Parathyroid adenoma (tissue), 2 donors: ENCODE measurements around the gene DNAH8.

Source experiments
- H2AFZ ChIP-seq: fragments of 300-600 bp; sonication (generic); one replicate; pipeline ENCODE4 v1.7.0; 2017; ENCODE audit warnings: antibody characterized with exemption, mild to moderate bottlenecking
- H3K27ac ChIP-seq: fragments of 300-600 bp; sonication (generic); one replicate; pipeline ENCODE4 v1.7.0; 2017
- H3K27me3 ChIP-seq: fragments of 300-600 bp; sonication (generic); one replicate; pipeline ENCODE4 v1.7.0; 2017; ENCODE audit warnings: low read length; ENCODE audit not compliant: control insufficient read depth, insufficient read depth
- H3K36me3 ChIP-seq: fragments of 300-600 bp; sonication (generic); one replicate; pipeline ENCODE4 v1.7.0; 2017; ENCODE audit warnings: low read length; ENCODE audit not compliant: control insufficient read depth, insufficient read depth
- H3K4me1 ChIP-seq: fragments of 300-600 bp; sonication (generic); one replicate; pipeline ENCODE4 v1.7.0; 2017; ENCODE audit warnings: control low read depth
- H3K4me2 ChIP-seq: fragments of 300-600 bp; sonication (generic); one replicate; pipeline ENCODE4 v1.7.0; 2017; ENCODE audit warnings: low read length
- H3K4me3 ChIP-seq: fragments of 300-600 bp; sonication (generic); one replicate; pipeline ENCODE4 v1.7.0; 2017; ENCODE audit warnings: low read depth, low read length
- H3K79me2 ChIP-seq: fragments of 300-600 bp; sonication (generic); one replicate; pipeline ENCODE4 v1.7.0; 2017; ENCODE audit warnings: control low read depth
- H3K9ac ChIP-seq: fragments of 300-600 bp; sonication (generic); one replicate; pipeline ENCODE4 v1.7.0; 2017; ENCODE audit warnings: mild to moderate bottlenecking
- H3K9me3 ChIP-seq: fragments of 300-600 bp; sonication (generic); one replicate; pipeline ENCODE4 v1.7.0; 2017; ENCODE audit warnings: low read length; ENCODE audit not compliant: control insufficient read depth
- TF ChIP-seq, protein P1 (sequence below): fragments of 300-600 bp; sonication (generic); IDR thresholded peaks from one replicate; pipeline ENCODE4 v1.7.0; 2017; ENCODE audit warnings: antibody characterized with exemption, mild to moderate bottlenecking
- donor health status: primary hyperparathyroidism.

Gene DNAH8

DNA sequence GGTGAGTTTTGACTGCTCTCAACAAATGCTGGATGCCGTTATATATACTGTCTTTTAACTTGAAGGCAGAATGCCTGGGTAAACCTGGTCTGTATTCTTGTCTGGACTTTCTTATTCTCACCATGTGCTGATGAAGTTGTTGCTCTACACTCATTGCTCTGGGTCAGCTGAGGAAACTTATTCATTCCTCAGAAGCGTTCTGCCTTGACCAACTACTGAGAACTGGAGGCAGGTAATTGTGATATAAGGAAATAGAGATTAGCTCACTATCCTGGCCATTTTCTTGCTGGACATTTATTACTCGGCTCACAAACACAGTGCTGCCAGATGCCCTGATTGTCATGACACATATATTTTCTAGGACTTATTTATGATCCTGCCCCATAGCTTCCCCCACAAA lies 103.6 kb downstream of the DNAH8 start:
- no peaks in the 10 kb centered on the region for H3K4me1 ChIP-seq
- no peak overlapping the region for H3K27ac ChIP-seq
- H3K4me2 ChIP-seq, result no peak overlapping the region
- no peak overlapping the region for H2AFZ ChIP-seq
- H3K4me3 ChIP-seq, result no peak overlapping the region
- H3K27me3 ChIP-seq, result no peaks in the 10 kb centered on the region
- no peak overlapping the region for H3K9ac ChIP-seq
- no peaks in the 10 kb centered on the region for H3K36me3 ChIP-seq
- no peaks in the 10 kb centered on the region for H3K79me2 ChIP-seq
- TF ChIP-seq, protein P1, sequence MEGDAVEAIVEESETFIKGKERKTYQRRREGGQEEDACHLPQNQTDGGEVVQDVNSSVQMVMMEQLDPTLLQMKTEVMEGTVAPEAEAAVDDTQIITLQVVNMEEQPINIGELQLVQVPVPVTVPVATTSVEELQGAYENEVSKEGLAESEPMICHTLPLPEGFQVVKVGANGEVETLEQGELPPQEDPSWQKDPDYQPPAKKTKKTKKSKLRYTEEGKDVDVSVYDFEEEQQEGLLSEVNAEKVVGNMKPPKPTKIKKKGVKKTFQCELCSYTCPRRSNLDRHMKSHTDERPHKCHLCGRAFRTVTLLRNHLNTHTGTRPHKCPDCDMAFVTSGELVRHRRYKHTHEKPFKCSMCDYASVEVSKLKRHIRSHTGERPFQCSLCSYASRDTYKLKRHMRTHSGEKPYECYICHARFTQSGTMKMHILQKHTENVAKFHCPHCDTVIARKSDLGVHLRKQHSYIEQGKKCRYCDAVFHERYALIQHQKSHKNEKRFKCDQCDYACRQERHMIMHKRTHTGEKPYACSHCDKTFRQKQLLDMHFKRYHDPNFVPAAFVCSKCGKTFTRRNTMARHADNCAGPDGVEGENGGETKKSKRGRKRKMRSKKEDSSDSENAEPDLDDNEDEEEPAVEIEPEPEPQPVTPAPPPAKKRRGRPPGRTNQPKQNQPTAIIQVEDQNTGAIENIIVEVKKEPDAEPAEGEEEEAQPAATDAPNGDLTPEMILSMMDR, result no peak
- no peaks in the 10 kb centered on the region for H3K9me3 ChIP-seq

DNA sequence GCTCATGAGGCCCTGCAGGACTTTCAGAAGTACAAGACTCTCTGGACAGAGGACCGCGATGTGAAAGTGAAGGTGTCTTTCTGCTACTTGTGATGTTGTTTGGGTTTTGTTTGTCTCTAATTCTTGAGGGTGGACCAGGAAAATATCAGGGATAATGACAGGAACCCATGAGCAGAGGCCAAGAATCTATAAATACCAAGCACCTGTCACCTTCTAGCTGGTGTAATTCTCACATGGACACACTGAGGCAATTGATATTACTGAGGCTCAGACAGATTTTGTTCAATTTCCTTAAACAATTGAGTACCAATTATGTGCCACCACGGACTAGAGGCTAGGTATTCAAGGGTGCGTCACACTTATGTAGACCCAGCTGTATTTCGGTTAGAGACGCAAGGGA lies 107.9 kb downstream of the DNAH8 start:
- H3K27me3 ChIP-seq, result no peaks in the 10 kb centered on the region
- TF ChIP-seq, protein P1, result no peak
- no peak overlapping the region for H3K4me3 ChIP-seq
- no peak overlapping the region for H3K9ac ChIP-seq
- H3K36me3 ChIP-seq, result no peaks in the 10 kb centered on the region
- H3K9me3 ChIP-seq, result no peaks in the 10 kb centered on the region
- no peaks in the 10 kb centered on the region for H3K4me1 ChIP-seq
- H3K79me2 ChIP-seq, result no peaks in the 10 kb centered on the region
- H3K4me2 ChIP-seq, result no peak overlapping the region
- no peak overlapping the region for H2AFZ ChIP-seq
- H3K27ac ChIP-seq, result no peak overlapping the region

DNA sequence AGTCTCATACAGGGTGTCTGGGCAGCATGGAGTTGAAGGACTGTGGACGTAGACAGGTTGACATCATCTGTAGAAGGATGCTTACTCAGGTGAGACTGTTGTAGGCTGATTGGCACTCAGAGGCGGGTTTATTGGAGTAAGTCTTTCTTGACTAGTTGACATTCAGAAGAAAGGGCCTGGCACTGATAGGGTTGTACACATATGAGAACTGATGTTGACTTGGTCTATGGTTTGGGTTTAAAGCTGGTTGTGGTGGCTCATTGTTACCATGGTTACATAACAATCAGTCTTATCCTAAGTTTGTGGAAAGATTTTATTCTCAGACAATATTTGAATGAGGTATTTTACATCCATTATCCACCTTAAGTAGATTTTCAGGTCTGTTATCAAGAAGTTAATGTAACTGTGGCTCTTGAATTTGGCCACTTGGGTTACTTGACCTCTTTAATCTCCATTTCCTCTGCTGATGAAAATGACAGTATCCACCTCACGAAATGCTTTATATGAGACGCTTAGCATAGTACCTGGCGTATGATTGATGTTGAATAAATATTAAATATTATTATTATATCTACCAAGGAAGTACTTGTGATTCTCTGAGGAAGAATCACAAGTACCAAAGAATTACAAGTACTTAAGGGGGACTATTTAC lies 109.3 kb downstream of the DNAH8 start:
- Histone ChIP-seq H3K4me3 (no peak overlapping the region), H3K27me3 (no peaks in the 10 kb centered on the region), H3K9ac (no peak overlapping the region), H3K9me3 (no peaks in the 10 kb centered on the region), H3K4me2 (no peak overlapping the region), H2AFZ (no peak overlapping the region), H3K36me3 (no peaks in the 10 kb centered on the region), H3K4me1 (no peaks in the 10 kb centered on the region), H3K79me2 (no peaks in the 10 kb centered on the region), H3K27ac (no peak overlapping the region)
- TF ChIP-seq, protein P1, result no peak

DNA sequence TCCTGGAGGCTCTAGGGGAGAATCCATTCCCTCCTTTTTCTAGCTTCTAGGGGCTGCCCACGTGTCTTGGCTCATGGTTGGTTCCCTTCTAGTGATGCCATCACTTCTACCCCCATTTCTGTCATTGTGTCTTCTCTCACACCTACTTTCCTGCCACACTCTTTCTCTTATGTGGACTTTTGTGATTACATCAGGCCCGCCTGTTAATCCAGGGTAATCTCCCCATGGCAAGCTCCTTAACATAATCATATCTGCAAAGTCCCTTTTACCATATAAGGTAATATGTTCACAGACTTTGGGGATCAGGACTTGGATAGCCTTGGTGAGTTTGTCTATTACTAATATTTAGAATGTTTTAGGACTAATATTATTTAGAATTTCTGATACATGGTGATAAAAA lies 111.9 kb downstream of the DNAH8 start:
- no peak overlapping the region for H3K9ac ChIP-seq
- H3K27me3 ChIP-seq, result no peaks in the 10 kb centered on the region
- H3K4me1 ChIP-seq, result no peaks in the 10 kb centered on the region
- no peak overlapping the region for H3K4me2 ChIP-seq
- no peaks in the 10 kb centered on the region for H3K36me3 ChIP-seq
- no peak overlapping the region for H3K27ac ChIP-seq
- TF ChIP-seq, protein P1, result no peak
- no peak overlapping the region for H2AFZ ChIP-seq
- H3K9me3 ChIP-seq, result no peaks in the 10 kb centered on the region
- no peaks in the 10 kb centered on the region for H3K79me2 ChIP-seq
- H3K4me3 ChIP-seq, result no peak overlapping the region

DNA sequence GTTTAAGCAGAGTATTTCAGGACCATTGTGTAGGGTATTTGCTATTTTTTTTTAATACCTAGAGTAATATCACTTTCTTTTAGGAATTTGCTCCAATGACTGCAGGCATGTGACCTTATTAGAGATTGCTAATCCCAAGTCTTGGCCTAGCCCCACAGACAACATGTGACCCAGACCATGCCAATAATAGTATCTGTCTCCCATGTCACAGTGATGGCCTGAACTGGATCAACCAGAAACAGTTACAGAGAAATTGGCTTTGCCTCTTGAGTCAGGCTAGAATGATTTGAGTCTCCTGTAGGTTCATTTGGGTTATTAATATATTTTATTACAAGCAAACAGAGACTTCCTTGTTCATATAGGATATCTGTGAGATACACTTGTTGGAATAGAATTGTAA lies 116.8 kb downstream of the DNAH8 start:
- no peaks in the 10 kb centered on the region for H3K79me2 ChIP-seq
- no peak overlapping the region for H2AFZ ChIP-seq
- no peaks in the 10 kb centered on the region for H3K27me3 ChIP-seq
- no peaks in the 10 kb centered on the region for H3K9me3 ChIP-seq
- H3K9ac ChIP-seq, result no peak overlapping the region
- H3K4me3 ChIP-seq, result no peak overlapping the region
- H3K27ac ChIP-seq, result no peak overlapping the region
- no peaks in the 10 kb centered on the region for H3K4me1 ChIP-seq
- H3K4me2 ChIP-seq, result no peak overlapping the region
- TF ChIP-seq, protein P1, result no peak
- H3K36me3 ChIP-seq, result no peaks in the 10 kb centered on the region
